Endodermal cell (in vitro differentiated cells): ENCODE results near the gene XYLT1. TPM values are rescaled to one million over a fixed set of nuclear protein-coding genes. Genes with fewer than 3 reads are reported as not detected.
A peak's percentile ranks its signal among the peaks of the same experiment; 100 is the strongest.

Experiments used
- DNase-seq: peaks from one replicate; pipeline ENCODE4 v3.0.0-alpha.2; 2017
- H3K27ac ChIP-seq: 2 replicates; pipeline ENCODE4 v1.5.1; 2013; ENCODE audit warnings: mild to moderate bottlenecking, low read depth, low read length, moderate library complexity
- H3K27me3 ChIP-seq: 2 replicates; pipeline ENCODE4 v1.6.1; 2013; ENCODE audit warnings: mild to moderate bottlenecking, low read length, moderate library complexity; ENCODE audit not compliant: insufficient read depth, control insufficient read depth, poor library complexity, severe bottlenecking
- H3K36me3 ChIP-seq: 2 replicates; pipeline ENCODE4 v1.7.0; 2013; ENCODE audit warnings: mild to moderate bottlenecking, low read length, moderate library complexity; ENCODE audit not compliant: control insufficient read depth, insufficient read depth
- H3K4me1 ChIP-seq: one replicate; pipeline ENCODE4 v1.7.0; 2013; ENCODE audit warnings: low read length; ENCODE audit not compliant: control insufficient read depth, insufficient read depth
- H3K4me3 ChIP-seq: 2 replicates; pipeline ENCODE4 v1.5.1; 2013; ENCODE audit warnings: mild to moderate bottlenecking, low read length, moderate library complexity
- H3K9ac ChIP-seq: 2 replicates; pipeline ENCODE4 v1.6.1; 2013; ENCODE audit warnings: mild to moderate bottlenecking, low read length, moderate library complexity; ENCODE audit not compliant: poor library complexity, severe bottlenecking; ENCODE audit errors: extremely low read depth
- H3K9me3 ChIP-seq: 2 replicates; pipeline ENCODE4 v1.6.1; 2013; ENCODE audit warnings: mild to moderate bottlenecking, low read length, moderate library complexity; ENCODE audit not compliant: control insufficient read depth
- H3K27ac Mint-ChIP-seq: 2 replicates; pipeline ENCODE4 v1.8.0; 2020; ENCODE audit warnings: mixed read lengths
- H3K27me3 Mint-ChIP-seq: 2 replicates; pipeline ENCODE4 v1.8.0; 2021; ENCODE audit warnings: mild to moderate bottlenecking, mixed read lengths; ENCODE audit not compliant: insufficient read depth
- H3K36me3 Mint-ChIP-seq: 2 replicates; pipeline ENCODE4 v1.8.0; 2020; ENCODE audit warnings: low read depth, mixed read lengths
- H3K4me1 Mint-ChIP-seq: 2 replicates; pipeline ENCODE4 v1.8.0; 2020; ENCODE audit warnings: mixed read lengths
- H3K4me3 Mint-ChIP-seq: 2 replicates; pipeline ENCODE4 v1.8.0; 2020; ENCODE audit warnings: mild to moderate bottlenecking, moderate library complexity, mixed read lengths
- H3K9me3 Mint-ChIP-seq: 2 replicates; pipeline ENCODE4 v1.8.0; 2020; ENCODE audit warnings: mild to moderate bottlenecking, mixed read lengths
- WGBS, 2 experiments: methylation state at CpG; one replicate each; pipeline versions ENCODE4 v1.1.5 to v1.1.7; 2013; ENCODE audit warnings: missing lambda C conversion rate in 2 of 2, mixed read lengths in 1 of 2; ENCODE audit not compliant: insufficient coverage in 1 of 2, insufficient read length in 1 of 2; 5-methylcytosine and 5-hydroxymethylcytosine counted together
- total RNA-seq, 2 donors: library from RNA; stranded (reverse); fragmentation: NEBNext Ultra II Directional in 1 of 2; extraction: Animal tissue kit (Norgen Biotek cat#: 25700) in 1 of 2; gene quantifications; 2 replicates in 1 of 2; 3 replicates in 1 of 2; pipeline ENCODE4 v1.2.1, GENCODE V29; 2021
- TF ChIP-seq, protein P1 (sequence below): fragments of 200-600 bp; sonication (generic); conservative IDR thresholded peaks from 2 replicates; pipeline ENCODE4 v1.5.0; 2021; ENCODE audit warnings: antibody characterized with exemption, mild to moderate bottlenecking

Gene XYLT1
- total RNA-seq, 2 donors from 2014 or later, result 26.8 to 28.5 TPM

DNA sequence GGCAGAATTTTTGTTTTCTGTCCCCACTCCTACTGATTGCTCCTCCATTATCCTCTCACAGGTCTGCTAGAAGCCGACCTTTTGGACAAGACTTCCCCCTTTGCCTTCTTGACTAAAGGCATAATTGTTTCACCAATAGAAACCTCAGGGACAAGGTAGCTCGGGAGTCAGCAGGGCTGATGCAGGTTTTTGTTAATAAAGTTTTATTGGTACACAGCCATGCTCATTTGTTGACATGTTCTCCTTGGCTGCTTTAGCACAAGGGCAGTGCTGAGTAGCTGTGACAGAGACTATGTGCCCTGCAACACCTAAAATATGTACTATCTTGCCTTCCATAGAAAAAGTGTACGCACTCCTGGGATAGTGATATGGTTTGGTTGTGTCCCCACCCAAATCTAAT is 271.6 kb downstream of the XYLT1 start:
- Histone ChIP-seq H3K9me3 (no peaks in the 10 kb centered on the region), H3K36me3 (no peaks in the 10 kb centered on the region)

DNA sequence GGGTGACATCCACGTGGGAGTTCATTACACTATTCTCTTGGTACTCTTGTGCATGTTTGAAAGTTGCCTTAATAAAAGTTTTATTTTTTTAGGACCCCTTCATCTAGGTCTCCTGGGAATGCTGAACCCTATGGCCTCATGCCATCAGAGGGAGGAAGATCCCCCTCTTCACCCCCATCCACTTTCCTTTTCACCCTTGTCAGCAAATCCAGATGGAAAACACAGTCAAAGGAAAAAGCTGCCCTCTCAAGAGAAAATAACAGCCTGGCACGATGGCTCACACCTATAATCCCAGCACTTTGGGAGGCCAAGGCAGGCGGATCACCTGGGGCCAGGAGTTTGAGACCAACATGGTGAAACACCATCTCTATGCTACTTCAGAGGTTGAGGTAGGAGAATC is 274.2 kb downstream of the XYLT1 start:
- H3K4me1 ChIP-seq, result no peaks in the 10 kb centered on the region
- no peaks in the 10 kb centered on the region for H3K27me3 ChIP-seq
- no peaks in the 10 kb centered on the region for H3K27me3 Mint-ChIP-seq
- H3K4me1 Mint-ChIP-seq, result no peaks in the 10 kb centered on the region
- no peaks in the 10 kb centered on the region for H3K9me3 ChIP-seq
- TF ChIP-seq, protein P1, sequence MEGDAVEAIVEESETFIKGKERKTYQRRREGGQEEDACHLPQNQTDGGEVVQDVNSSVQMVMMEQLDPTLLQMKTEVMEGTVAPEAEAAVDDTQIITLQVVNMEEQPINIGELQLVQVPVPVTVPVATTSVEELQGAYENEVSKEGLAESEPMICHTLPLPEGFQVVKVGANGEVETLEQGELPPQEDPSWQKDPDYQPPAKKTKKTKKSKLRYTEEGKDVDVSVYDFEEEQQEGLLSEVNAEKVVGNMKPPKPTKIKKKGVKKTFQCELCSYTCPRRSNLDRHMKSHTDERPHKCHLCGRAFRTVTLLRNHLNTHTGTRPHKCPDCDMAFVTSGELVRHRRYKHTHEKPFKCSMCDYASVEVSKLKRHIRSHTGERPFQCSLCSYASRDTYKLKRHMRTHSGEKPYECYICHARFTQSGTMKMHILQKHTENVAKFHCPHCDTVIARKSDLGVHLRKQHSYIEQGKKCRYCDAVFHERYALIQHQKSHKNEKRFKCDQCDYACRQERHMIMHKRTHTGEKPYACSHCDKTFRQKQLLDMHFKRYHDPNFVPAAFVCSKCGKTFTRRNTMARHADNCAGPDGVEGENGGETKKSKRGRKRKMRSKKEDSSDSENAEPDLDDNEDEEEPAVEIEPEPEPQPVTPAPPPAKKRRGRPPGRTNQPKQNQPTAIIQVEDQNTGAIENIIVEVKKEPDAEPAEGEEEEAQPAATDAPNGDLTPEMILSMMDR, result no peak
- H3K9ac ChIP-seq, result no peak overlapping the region
- peaks cover 24% of the 10 kb centered on the region for H3K36me3 Mint-ChIP-seq
- H3K27ac ChIP-seq, result no peak overlapping the region
- H3K27ac Mint-ChIP-seq, result no peak overlapping the region
- H3K36me3 ChIP-seq, result no peaks in the 10 kb centered on the region
- WGBS, 2 experiments, result 84 to 90% methylated on average over 3 of the region's 3 CpGs
- no peaks in the 10 kb centered on the region for H3K9me3 Mint-ChIP-seq
- H3K4me3 Mint-ChIP-seq, result no peak overlapping the region
- DNase-seq, result no peak
- H3K4me3 ChIP-seq, result no peak overlapping the region

More for the DNA sequence above, 271.6 kb downstream of the XYLT1 start:
- H3K9me3 Mint-ChIP-seq, result no peaks in the 10 kb centered on the region
- no peaks in the 10 kb centered on the region for H3K27me3 ChIP-seq
- no peak overlapping the region for H3K4me3 ChIP-seq
- peaks cover 12% of the 10 kb centered on the region for H3K36me3 Mint-ChIP-seq
- H3K9ac ChIP-seq, result no peak overlapping the region
- no peaks in the 10 kb centered on the region for H3K4me1 ChIP-seq
- no peaks in the 10 kb centered on the region for H3K4me1 Mint-ChIP-seq
- H3K4me3 Mint-ChIP-seq, result no peak overlapping the region
- 84 to 100% methylated on average over 2 to 3 of the region's 3 CpGs for WGBS, 2 experiments
- no peak overlapping the region for H3K27ac Mint-ChIP-seq
- no peaks in the 10 kb centered on the region for H3K27me3 Mint-ChIP-seq
- TF ChIP-seq, protein P1, result no peak
- no peak overlapping the region for H3K27ac ChIP-seq
- no peak for DNase-seq

DNA sequence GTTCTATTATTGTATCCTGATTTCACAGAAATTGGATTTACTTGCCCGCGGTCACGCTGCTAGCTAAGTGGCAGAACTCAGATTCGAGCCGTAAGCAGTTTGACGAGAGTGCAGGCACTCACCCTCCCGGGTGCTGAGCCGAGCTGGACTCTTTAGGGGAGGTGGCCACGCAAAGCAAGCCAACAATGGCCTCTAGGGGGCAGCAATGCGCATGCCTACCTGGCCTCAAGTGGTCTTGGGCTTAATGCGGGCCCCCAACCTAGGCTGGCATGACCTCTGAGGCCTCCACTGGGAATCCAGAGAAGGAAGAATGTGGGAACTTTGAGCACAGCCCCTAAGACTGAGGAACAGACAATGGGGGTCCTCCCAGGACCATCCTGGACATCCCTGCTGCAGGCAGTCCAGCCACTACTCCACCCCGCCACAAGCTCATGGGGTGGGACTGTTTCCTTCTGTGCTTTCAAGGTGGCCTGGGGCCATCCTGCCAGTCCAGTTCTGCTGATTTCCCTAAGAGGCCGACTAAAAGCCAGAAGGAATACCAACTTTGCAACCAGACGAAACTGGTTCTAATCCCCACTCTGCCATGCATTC is 276.5 kb downstream of the XYLT1 start:
- no peaks in the 10 kb centered on the region for H3K27me3 Mint-ChIP-seq
- no peaks in the 10 kb centered on the region for H3K27me3 ChIP-seq
- H3K27ac ChIP-seq, result no peak overlapping the region
- no peaks in the 10 kb centered on the region for H3K36me3 ChIP-seq
- no peak overlapping the region for H3K9ac ChIP-seq
- no peak overlapping the region for H3K4me3 ChIP-seq
- H3K9me3 Mint-ChIP-seq, result peaks cover 3% of the 10 kb centered on the region
- no peak overlapping the region for H3K4me3 Mint-ChIP-seq
- peaks cover 27% of the 10 kb centered on the region for H3K36me3 Mint-ChIP-seq
- H3K4me1 ChIP-seq, result no peaks in the 10 kb centered on the region
- no peaks in the 10 kb centered on the region for H3K9me3 ChIP-seq
- WGBS, 2 experiments, result 59 to 64% methylated on average over 10 to 14 of the region's 14 CpGs
- TF ChIP-seq, protein P1, result peak; percentile 94
- H3K27ac Mint-ChIP-seq, result no peak overlapping the region
- H3K4me1 Mint-ChIP-seq, result no peaks in the 10 kb centered on the region
- peak; percentile 91 for DNase-seq
